Astrocyte of the spinal cord (primary cell): ENCODE data around the gene LTBP4.
"Not testable (repeated sequence)": the region's sequence is repeated elsewhere in the genome, so short reads cannot be mapped to it uniquely, and the experiment has no call there.

Experiments
- DNase-seq: peaks from one replicate; pipeline ENCODE4 v3.0.0; 2011; ENCODE audit warnings: low read depth, low spot score
- H3K4me3 ChIP-seq: 2 replicates; pipeline ENCODE4 v1.5.1; 2011; ENCODE audit warnings: low read depth, mild to moderate bottlenecking, low read length, moderate library complexity
- in situ Hi-C: cut with HindIII; loops from 2 replicates; pipeline ENCODE4 v1.10.0; 2017; ENCODE audit warnings: low sequenced_read_pairs
- TF ChIP-seq, protein P1 (sequence below): IDR thresholded peaks from 2 replicates; pipeline ENCODE4 v1.5.1; 2012; ENCODE audit warnings: low read depth, mild to moderate bottlenecking, low read length, inconsistent platforms

LTBP4 gene

DNA sequence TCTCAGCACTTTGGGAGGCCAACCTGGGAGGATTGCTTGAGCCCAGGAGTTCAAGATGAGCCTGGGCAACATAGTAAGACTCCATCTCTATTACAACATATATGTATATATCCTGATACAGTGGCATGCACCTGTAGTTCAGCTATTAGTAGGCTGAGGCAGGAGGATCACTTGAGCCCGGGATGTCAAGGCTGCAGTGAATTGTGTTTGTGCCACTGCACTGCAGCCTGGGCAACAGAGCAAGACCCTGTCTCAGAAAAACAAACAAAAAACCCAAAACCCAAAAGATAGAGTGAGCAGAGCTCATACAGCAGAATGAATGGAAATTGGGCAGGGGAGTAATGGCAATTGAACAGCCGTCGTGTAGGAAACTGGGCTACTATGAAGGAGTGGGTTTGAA lies 41.8 kb upstream of the LTBP4 start:
- no peak overlapping the region for H3K4me3 ChIP-seq
- no peak for DNase-seq
- in situ Hi-C loops: no loop called here
- TF ChIP-seq, protein P1, sequence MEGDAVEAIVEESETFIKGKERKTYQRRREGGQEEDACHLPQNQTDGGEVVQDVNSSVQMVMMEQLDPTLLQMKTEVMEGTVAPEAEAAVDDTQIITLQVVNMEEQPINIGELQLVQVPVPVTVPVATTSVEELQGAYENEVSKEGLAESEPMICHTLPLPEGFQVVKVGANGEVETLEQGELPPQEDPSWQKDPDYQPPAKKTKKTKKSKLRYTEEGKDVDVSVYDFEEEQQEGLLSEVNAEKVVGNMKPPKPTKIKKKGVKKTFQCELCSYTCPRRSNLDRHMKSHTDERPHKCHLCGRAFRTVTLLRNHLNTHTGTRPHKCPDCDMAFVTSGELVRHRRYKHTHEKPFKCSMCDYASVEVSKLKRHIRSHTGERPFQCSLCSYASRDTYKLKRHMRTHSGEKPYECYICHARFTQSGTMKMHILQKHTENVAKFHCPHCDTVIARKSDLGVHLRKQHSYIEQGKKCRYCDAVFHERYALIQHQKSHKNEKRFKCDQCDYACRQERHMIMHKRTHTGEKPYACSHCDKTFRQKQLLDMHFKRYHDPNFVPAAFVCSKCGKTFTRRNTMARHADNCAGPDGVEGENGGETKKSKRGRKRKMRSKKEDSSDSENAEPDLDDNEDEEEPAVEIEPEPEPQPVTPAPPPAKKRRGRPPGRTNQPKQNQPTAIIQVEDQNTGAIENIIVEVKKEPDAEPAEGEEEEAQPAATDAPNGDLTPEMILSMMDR: no peak

DNA sequence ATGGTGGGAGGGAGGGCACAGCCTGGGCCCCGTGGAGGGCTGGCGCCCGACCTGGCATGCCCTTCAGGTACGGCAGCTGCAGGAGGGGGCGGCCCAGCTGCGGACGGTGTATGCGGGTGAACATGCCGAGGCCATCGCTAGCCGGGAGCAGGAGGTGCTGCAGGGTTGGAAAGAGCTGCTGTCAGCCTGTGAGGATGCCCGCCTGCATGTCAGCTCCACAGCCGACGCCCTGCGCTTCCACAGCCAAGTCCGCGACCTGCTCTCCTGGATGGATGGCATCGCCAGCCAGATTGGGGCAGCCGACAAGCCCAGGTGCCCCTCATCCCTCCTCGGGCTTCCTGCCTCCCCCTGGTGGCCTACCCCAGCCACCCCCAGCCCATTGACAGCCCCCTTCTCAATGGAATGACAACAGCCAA lies 41.1 kb upstream of the LTBP4 start:
- H3K4me3 ChIP-seq: no peak overlapping the region
- in situ Hi-C loops: no loop called here
- no peak for DNase-seq
- TF ChIP-seq, protein P1: no peak

DNA sequence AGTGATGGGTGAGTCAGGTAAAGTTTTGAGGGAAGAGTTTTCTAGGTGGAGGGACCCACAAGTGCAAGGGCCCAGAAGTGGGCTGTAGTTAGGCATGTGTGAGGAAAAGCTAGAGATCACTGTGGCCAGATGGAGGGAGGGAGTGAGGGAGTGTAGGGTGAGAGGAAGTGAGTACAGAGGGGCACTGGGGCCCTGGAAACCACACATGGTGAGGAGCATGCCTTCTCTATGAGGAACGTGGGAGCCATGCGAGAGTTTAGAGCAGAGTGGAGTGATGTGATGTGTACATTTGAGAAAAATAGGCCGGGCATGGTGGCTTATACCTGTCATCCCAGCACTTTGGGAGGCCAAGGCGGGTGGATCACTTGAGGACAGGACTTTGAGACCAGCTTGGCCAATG lies 39.2 kb upstream of the LTBP4 start:
- TF ChIP-seq, protein P1: no peak
- in situ Hi-C loops: no loop called here
- no peak overlapping the region for H3K4me3 ChIP-seq
- no peak for DNase-seq

DNA sequence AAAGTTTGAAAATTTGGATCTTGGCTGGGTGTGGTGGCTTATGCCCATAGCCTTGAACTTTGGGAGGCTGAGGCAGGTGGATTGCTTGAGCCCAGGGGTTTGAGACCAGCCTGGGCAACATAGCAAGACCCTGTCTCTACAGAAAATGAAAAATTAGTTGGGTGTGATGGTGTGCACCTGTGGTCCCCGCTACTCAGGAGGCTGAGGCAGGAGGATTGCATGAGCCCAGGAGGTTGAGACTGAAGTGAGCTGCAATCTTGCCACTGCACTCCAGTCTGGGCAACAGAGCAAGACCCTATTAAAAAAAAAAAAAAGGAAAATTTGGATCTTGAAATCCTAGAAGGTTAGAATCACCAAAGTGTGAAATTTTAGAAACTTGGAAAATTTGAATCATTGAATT lies 36.6 kb upstream of the LTBP4 start:
- in situ Hi-C loops, DNase-seq, H3K4me3 ChIP-seq: not testable (repeated sequence)

DNA sequence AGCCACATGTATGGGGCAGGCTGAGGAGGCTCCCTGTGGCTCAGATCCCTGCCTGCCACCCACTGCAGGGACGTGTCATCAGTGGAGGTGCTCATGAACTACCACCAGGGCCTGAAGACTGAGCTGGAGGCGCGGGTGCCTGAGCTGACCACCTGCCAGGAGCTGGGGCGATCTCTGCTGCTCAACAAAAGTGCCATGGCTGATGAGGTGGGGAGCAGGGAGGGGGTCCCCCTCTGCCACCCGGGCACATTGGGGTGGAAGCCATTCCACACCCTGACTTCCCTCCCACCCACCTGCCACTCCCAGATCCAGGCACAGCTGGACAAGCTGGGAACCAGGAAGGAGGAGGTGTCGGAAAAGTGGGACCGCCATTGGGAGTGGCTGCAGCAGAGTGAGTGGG lies 35.8 kb upstream of the LTBP4 start:
- no peak for DNase-seq
- TF ChIP-seq, protein P1: no peak
- no peak overlapping the region for H3K4me3 ChIP-seq
- in situ Hi-C loops: no loop called here

DNA sequence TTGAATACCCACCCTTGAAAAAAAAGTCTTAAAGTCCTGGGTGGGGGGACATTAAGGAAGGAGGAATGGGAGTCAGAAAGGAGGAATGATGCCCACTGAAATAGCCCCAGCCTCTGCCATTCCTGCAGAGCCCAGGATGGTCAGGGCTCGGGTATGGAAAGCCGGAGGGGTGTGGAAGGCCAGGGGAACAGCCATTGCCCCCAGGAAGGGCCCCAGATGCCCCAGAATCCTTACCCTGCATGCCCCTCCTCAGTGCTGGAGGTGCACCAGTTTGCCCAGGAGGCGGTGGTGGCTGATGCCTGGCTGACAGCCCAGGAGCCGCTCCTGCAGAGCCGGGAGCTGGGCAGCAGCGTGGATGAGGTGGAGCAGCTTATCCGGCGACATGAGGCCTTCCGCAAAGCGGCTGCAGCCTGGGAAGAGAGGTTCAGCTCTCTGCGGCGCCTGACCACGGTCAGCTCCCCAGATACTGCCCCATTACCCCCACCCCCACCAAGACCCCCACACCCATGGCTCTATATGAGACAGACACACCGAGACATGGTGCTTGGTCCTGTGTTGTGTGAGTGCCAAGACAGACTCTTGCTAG lies 35.2 kb upstream of the LTBP4 start:
- TF ChIP-seq, protein P1: no peak
- DNase-seq: no peak
- H3K4me3 ChIP-seq: no peak overlapping the region
- in situ Hi-C loops: no loop called here

DNA sequence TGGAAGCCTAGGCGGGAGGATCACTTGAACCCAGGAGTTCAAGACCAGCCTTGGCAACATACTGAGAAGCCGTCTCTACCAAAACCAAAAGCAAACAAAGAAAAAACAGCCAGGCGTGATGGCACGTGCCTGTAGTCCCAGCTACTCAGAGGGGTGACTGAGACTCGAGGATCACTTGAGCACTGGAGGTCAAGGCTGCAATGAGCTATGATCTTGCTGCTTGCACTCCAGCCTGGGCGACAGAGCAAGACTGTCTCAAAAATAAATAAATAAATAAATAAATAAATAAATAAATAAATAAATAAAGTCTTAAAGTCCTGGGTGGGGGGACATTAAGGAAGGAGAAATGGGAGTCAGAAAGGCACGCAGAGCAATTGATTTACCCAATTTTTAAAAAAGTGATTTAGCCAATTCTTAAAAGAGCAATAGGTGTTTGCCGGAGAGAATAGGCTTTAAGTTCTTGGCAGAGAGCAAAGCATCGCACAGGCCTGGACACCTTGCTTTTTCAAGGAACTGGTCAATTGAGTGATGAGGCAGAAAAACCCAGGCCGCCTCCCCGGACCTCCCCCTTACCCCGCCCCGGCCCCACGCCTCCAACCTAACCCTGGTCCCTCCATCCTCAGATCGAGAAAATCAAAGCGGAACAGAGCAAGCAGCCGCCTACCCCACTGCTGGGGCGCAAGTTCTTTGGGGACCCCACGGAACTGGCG lies 34.0 kb upstream of the LTBP4 start:
- DNase-seq: no peak
- in situ Hi-C loops: no loop called here
- no peak overlapping the region for H3K4me3 ChIP-seq
- TF ChIP-seq, protein P1: no peak
